Hepatocyte (in vitro differentiated cells): ENCODE measurements around the gene CFAP77. TPM values are rescaled to one million over a fixed set of nuclear protein-coding genes. Genes with fewer than 3 reads are reported as not detected.

Experiments
- DNase-seq: peaks from one replicate; pipeline ENCODE4 v3.0.0-alpha.2; 2016; ENCODE audit warnings: low spot score
- H2AFZ ChIP-seq: fragments of 200-600 bp; sonication (generic); 2 replicates; pipeline ENCODE4 v1.6.0; 2016; ENCODE audit warnings: antibody characterized with exemption, mild to moderate bottlenecking
- H3K27ac ChIP-seq: fragments of 200-600 bp; sonication (generic); 2 replicates; pipeline ENCODE4 v1.5.1; 2016; ENCODE audit warnings: mild to moderate bottlenecking
- H3K27me3 ChIP-seq: fragments of 200-600 bp; sonication (generic); 2 replicates; pipeline ENCODE4 v1.6.1; 2016
- H3K36me3 ChIP-seq: fragments of 200-600 bp; sonication (generic); replicated peaks from 2 replicates; pipeline ENCODE4 v1.5.1; 2016; ENCODE audit warnings: low read depth; ENCODE audit not compliant: insufficient read depth
- H3K4me1 ChIP-seq: fragments of 200-600 bp; sonication (generic); 2 replicates; pipeline ENCODE4 v1.5.1; 2016; ENCODE audit warnings: mild to moderate bottlenecking, moderate library complexity; ENCODE audit not compliant: insufficient read depth
- H3K4me2 ChIP-seq: fragments of 200-600 bp; sonication (generic); 2 replicates; pipeline ENCODE4 v1.6.0; 2016
- H3K4me3 ChIP-seq: fragments of 200-600 bp; sonication (generic); 2 replicates; pipeline ENCODE4 v1.5.1; 2016; ENCODE audit warnings: mild to moderate bottlenecking
- H3K79me2 ChIP-seq: fragments of 200-600 bp; sonication (generic); 2 replicates; pipeline ENCODE4 v1.6.0; 2017; ENCODE audit warnings: mild to moderate bottlenecking
- H3K9me2 ChIP-seq: fragments of 200-600 bp; sonication (generic); replicated peaks from 2 replicates; pipeline ENCODE4 v1.6.0; 2017; ENCODE audit warnings: mild to moderate bottlenecking; ENCODE audit not compliant: insufficient read depth
- H3K9me3 ChIP-seq: fragments of 200-600 bp; sonication (generic); 2 replicates; pipeline ENCODE4 v1.5.1; 2016; ENCODE audit warnings: low read depth, mild to moderate bottlenecking
- H4K20me1 ChIP-seq: fragments of 200-600 bp; sonication (generic); 2 replicates; pipeline ENCODE4 v1.6.0; 2016; ENCODE audit warnings: mild to moderate bottlenecking; ENCODE audit not compliant: insufficient read depth, poor library complexity, severe bottlenecking
- CTCF ChIP-seq: fragments of 200-600 bp; sonication (generic); IDR thresholded peaks from 2 replicates; pipeline ENCODE4 v1.5.1; 2016; ENCODE audit warnings: antibody characterized with exemption, mild to moderate bottlenecking; ENCODE audit not compliant: poor library complexity
- EZH2 ChIP-seq: fragments of 200-600 bp; sonication (generic); IDR thresholded peaks from 2 replicates; pipeline ENCODE4 v1.6.1; 2016; ENCODE audit warnings: antibody characterized with exemption, mild to moderate bottlenecking, borderline replicate concordance
- EZH2phosphoT487 ChIP-seq: fragments of 200-600 bp; sonication (generic); IDR thresholded peaks from one replicate; pipeline ENCODE4 v1.6.1; 2018; ENCODE audit warnings: antibody characterized with exemption, mild to moderate bottlenecking, low read depth, moderate library complexity; ENCODE audit not compliant: unreplicated experiment, severe bottlenecking
- WGBS: methylation state at CpG from one replicate; pipeline ENCODE4 v1.1.6; 2016; ENCODE audit warnings: low lambda C conversion rate; ENCODE audit errors: missing lambda C conversion rate; 5-methylcytosine and 5-hydroxymethylcytosine counted together
- polyA plus RNA-seq: library from polyadenylated mRNA; unstranded; fragments of >200 nt; fragmentation: Nextera tagmentation; extraction: Ambion mirVana; gene quantifications from 2 replicates; pipeline ENCODE4 v1.2.1, GENCODE V29; 2016
- total RNA-seq: library from RNA; depleted of rRNA; stranded (reverse); fragments of >200 nt; gene quantifications from 2 replicates; pipeline ENCODE4 v1.2.3, GENCODE V29; 2014

Gene CFAP77
- total and polyA plus RNA-seq, 2 experiments from 2014 or later: 0.70 to 1.2 TPM

- 94% methylated on average over 17 of the region's 17 CpGs for WGBS
- Histone ChIP-seq H3K4me1 (no peaks in the 10 kb centered on the region), H4K20me1 (no peaks in the 10 kb centered on the region), H3K79me2 (no peaks in the 10 kb centered on the region), H2AFZ (no peak overlapping the region), H3K9me3 (no peaks in the 10 kb centered on the region), H3K4me3 (no peak overlapping the region), H3K27me3 (no peaks in the 10 kb centered on the region), H3K27ac (no peak overlapping the region), H3K36me3 (no peaks in the 10 kb centered on the region), H3K9me2 (no peaks in the 10 kb centered on the region), H3K4me2 (no peak overlapping the region)
- TF ChIP-seq EZH2: no peak
- no peak for TF ChIP-seq EZH2phosphoT487
- no peak for TF ChIP-seq CTCF
- no peak for DNase-seq
These were observed 72.3 kb downstream of the CFAP77 start for GRCh38 chr9:132482196-132482813.

GRCh38 chr9:132485393-132485792 lies 75.4 kb downstream of the CFAP77 start:
- Histone ChIP-seq H4K20me1 (no peaks in the 10 kb centered on the region), H3K9me2 (no peaks in the 10 kb centered on the region), H3K9me3 (no peaks in the 10 kb centered on the region), H3K27me3 (peaks cover 17% of the 10 kb centered on the region), H3K36me3 (no peaks in the 10 kb centered on the region), H3K4me1 (no peaks in the 10 kb centered on the region), H3K27ac (no peak overlapping the region), H3K4me2 (no peak overlapping the region), H2AFZ (no peak overlapping the region), H3K79me2 (no peaks in the 10 kb centered on the region), H3K4me3 (no peak overlapping the region)
- no peak for DNase-seq
- TF ChIP-seq EZH2phosphoT487: no peak
- no peak for TF ChIP-seq CTCF
- TF ChIP-seq EZH2: no peak
- WGBS: 92% methylated on average over 14 of the region's 14 CpGs

GRCh38 chr9:132486706-132487350 lies 76.8 kb downstream of the CFAP77 start:
- Histone ChIP-seq H3K4me1 (no peaks in the 10 kb centered on the region), H3K9me3 (no peaks in the 10 kb centered on the region), H2AFZ (no peak overlapping the region), H3K9me2 (no peaks in the 10 kb centered on the region), H3K27ac (no peak overlapping the region), H3K4me3 (no peak overlapping the region), H3K79me2 (no peaks in the 10 kb centered on the region), H4K20me1 (no peaks in the 10 kb centered on the region), H3K27me3 (peaks cover 17% of the 10 kb centered on the region), H3K4me2 (no peak overlapping the region), H3K36me3 (no peaks in the 10 kb centered on the region)
- no peak for DNase-seq
- 80% methylated on average over 28 of the region's 32 CpGs for WGBS
- TF ChIP-seq CTCF (no peak), EZH2phosphoT487 (no peak), EZH2 (no peak)
